ENCODE data around the gene POU2F1.

The POU2F1 gene

DNA sequence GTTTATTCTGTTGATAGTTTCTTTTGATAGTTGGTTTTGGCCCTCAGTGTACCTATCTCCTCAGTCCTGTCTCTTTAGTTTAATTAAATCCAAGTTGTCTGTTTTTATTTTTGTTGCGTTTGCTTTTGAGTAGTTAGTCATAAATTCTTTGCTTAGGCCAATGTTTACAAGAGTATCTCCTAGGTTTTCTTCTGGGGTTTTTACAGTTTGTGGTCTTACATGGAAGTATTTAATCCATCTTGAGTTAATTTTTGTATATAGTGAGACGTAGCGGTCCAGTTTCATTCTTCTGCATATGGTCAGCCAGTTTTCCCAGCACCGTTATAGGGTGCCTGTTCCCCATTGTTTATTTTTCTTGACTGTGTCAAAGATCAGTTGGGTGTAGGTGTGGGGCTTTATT, 139.4 kb downstream of the POU2F1 start:
- no peak for DNase-seq (ENCODE audit: low spot score)
- Histone ChIP-seq H3K27ac (no peak overlapping the region), H3K4me3 (no peak overlapping the region)
- TF ChIP-seq, protein P1, sequence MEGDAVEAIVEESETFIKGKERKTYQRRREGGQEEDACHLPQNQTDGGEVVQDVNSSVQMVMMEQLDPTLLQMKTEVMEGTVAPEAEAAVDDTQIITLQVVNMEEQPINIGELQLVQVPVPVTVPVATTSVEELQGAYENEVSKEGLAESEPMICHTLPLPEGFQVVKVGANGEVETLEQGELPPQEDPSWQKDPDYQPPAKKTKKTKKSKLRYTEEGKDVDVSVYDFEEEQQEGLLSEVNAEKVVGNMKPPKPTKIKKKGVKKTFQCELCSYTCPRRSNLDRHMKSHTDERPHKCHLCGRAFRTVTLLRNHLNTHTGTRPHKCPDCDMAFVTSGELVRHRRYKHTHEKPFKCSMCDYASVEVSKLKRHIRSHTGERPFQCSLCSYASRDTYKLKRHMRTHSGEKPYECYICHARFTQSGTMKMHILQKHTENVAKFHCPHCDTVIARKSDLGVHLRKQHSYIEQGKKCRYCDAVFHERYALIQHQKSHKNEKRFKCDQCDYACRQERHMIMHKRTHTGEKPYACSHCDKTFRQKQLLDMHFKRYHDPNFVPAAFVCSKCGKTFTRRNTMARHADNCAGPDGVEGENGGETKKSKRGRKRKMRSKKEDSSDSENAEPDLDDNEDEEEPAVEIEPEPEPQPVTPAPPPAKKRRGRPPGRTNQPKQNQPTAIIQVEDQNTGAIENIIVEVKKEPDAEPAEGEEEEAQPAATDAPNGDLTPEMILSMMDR (IDR thresholded peaks at IDR 0.05) = no peak

DNA sequence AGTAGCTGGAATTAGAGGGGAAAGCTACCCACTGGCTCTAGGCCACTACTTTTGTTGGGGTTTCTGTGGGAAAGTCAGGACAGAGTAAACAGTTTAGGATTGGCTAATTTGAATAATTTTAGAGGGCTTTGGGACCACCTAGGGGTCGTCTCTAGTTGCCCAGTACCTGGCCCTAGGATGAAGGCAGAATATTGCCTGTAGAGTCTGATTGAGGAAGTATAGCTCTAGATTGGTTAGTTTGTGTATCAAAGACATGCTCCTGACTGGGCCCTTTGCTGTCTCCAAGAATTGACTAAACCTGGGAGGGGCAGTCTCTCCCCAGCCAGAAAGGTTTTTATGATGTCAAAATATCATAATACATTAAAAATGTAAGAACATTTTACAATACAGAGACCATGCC, 142.0 kb downstream of the POU2F1 start:
- TF ChIP-seq, protein P1 (IDR thresholded peaks at IDR 0.05) = no peak

DNA sequence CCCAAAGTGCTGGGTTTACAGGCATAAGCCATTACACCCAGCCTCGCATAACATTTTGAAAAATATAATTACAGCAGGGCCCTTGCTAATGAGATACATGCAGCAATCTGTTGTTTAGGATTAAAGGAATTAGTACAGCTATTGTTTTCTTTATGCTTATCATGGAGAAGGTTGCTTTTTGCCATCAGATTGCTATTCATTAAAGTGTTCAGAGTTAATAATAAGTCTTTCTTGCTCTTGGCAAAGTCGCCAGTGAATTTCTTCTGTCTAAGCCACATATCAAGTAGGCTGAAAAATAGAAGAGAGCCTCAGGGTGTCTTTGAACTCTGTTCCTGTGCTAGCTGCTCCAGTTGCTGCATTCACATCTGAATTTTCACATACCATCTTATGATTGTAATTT, 144.1 kb downstream of the POU2F1 start:
- TF ChIP-seq, protein P1 (IDR thresholded peaks at IDR 0.05) = no peak
- Histone ChIP-seq H3K27ac (no peak overlapping the region), H3K4me3 (no peak overlapping the region)
- DNase-seq (ENCODE audit: low spot score) = no peak

More for the DNA sequence above, 142.0 kb downstream of the POU2F1 start:
- no peak for DNase-seq (ENCODE audit: low spot score)
- H3K27ac ChIP-seq = no peak overlapping the region
- no peak overlapping the region for H3K4me3 ChIP-seq

DNA sequence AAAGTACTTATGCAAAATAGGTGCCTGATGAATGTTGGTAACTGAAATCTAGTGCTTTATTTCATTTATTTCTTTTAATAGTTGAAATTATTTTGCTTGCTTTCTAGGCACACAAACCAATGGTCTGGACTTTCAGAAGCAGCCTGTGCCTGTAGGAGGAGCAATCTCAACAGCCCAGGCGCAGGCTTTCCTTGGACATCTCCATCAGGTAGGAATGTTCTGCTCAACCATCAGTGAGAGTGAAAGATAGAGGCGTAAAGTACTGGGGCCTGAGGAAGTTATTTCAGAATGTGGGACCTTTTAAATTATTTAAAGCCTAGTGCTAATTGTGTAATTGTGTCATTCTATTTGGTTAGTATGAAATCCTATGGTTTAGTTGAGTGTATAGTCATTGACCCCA, 144.7 kb downstream of the POU2F1 start:
- Histone ChIP-seq H3K27ac (no peak overlapping the region), H3K4me3 (no peak overlapping the region)
- TF ChIP-seq, protein P1 (IDR thresholded peaks at IDR 0.05) = no peak
- no peak for DNase-seq (ENCODE audit: low spot score)

DNA sequence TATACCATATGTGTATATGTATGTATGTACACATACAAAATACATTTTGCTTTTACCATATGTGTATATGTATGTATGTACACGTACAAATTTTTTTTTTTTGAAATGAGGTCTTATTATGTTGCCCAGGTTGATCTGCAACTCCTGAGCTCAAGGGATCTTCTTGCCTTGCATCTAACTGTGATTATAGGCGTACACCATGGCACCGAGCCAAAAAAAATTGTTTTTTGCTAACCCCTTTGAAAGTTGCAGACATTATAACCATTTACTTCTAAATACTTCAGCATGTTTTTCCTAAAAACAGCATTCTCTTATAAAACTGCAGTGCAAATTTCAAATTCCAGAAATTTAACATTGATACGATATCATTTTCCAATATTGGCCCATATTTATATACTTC, 147.0 kb downstream of the POU2F1 start:
- no peak for DNase-seq (ENCODE audit: low spot score)
- H3K27ac ChIP-seq = no peak overlapping the region
- no peak overlapping the region for H3K4me3 ChIP-seq
- TF ChIP-seq, protein P1 (IDR thresholded peaks at IDR 0.05) = no peak

DNA sequence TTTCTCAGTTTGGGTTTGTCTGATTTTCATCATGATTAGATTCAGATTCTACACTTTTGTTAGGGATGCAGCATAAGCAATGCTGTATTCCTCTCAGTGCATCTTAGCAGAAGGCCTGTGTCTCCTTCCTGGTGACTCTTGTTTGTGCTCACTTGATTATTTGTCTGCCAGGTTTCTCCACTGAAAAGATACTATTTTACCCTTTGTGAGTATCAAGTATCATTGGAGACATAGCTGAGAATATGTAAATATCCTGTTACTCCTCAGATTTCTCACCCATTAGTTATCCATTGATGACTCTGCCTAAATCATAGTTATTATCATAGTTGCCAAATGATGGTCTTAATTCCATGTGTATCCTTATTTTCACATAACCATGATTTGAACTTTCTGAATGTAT, 148.5 kb downstream of the POU2F1 start:
- Histone ChIP-seq H3K4me3 (no peak overlapping the region), H3K27ac (no peak overlapping the region)
- no peak for DNase-seq (ENCODE audit: low spot score)
- TF ChIP-seq, protein P1 (IDR thresholded peaks at IDR 0.05) = no peak

DNA sequence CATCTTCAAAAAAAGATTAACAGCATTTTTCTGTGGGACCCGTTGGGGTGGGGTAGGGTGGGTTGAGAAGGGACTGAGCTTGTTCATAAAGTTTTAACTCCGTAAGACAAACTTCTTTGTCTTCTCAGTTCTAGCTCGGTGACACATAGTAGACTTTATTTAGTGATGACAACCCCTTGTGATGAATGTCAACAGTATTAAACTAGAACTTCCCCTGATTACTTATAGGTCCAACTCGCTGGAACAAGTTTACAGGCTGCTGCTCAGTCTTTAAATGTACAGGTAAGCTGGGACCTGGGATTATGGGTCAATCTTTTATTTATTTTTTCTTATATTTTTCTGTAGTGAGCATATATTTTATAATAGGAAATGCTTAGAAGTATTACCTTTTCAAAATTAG, 149.2 kb downstream of the POU2F1 start:
- Histone ChIP-seq H3K4me3 (no peak overlapping the region), H3K27ac (no peak overlapping the region)
- no peak for DNase-seq (ENCODE audit: low spot score)
- TF ChIP-seq, protein P1 (IDR thresholded peaks at IDR 0.05) = no peak
